Vagina (tissue), 2 donors: ENCODE measurements around the gene DDX27. TPM values are rescaled to one million over a fixed set of nuclear protein-coding genes. Genes with fewer than 3 reads are reported as not detected.
A peak's percentile ranks its signal among the peaks of the same experiment; 100 is the strongest.
"Not testable (repeated sequence)": the region's sequence is repeated elsewhere in the genome, so short reads cannot be mapped to it uniquely, and the experiment has no call there.

Source experiments
- DNase-seq, 2 donors: peaks; one replicate each; pipeline ENCODE4 v3.0.0-alpha.2; 2017; ENCODE audit errors: extremely low spot score in 2 of 2
- H3K27ac ChIP-seq: fragments of 200-600 bp; sonication (generic); one replicate; pipeline ENCODE4 v1.5.1; 2019
- H3K27me3 ChIP-seq: fragments of 200-600 bp; sonication (generic); one replicate; pipeline ENCODE4 v1.5.1; 2019
- H3K36me3 ChIP-seq, 2 donors: fragments of 200-600 bp; sonication (generic); one replicate each; pipeline ENCODE4 v1.5.1; 2017 to 2019
- H3K4me1 ChIP-seq: fragments of 200-600 bp; sonication (generic); one replicate; pipeline ENCODE4 v1.5.1; 2019
- H3K4me3 ChIP-seq, 2 donors: fragments of 200-600 bp; sonication (generic); 1 replicate in 1 of 2; 2 replicates in 1 of 2; pipeline ENCODE4 v1.5.1; 2016 to 2019
- H3K9me3 ChIP-seq: fragments of 200-600 bp; sonication (generic); one replicate; pipeline ENCODE4 v1.5.1; 2019
- POLR2A ChIP-seq, 2 donors: fragments of 450-650 bp; IDR thresholded peaks; one replicate each; pipeline ENCODE4 v1.6.1; 2017; ENCODE audit warnings: antibody characterized with exemption in 2 of 2, mild to moderate bottlenecking in 2 of 2, moderate library complexity in 2 of 2
- POLR2AphosphoS5 ChIP-seq, 2 donors: sonication (generic); formaldehyde crosslinking; IDR thresholded peaks; one replicate each; pipeline ENCODE4 v1.9.0; 2017; ENCODE audit warnings: antibody characterized with exemption in 2 of 2, mild to moderate bottlenecking in 2 of 2, low read depth in 1 of 2; ENCODE audit not compliant: insufficient read depth in 1 of 2
- intact Hi-C: fragments of 100-400 bp; cut with DNase I; formaldehyde crosslinking; loops from one replicate; pipeline ENCODE4 v1.15.1; 2023
- total RNA-seq: library from RNA; depleted of rRNA; stranded (reverse); fragments of >200 nt; gene quantifications from one replicate; pipeline ENCODE4 v1.2.3, GENCODE V29; 2016
- TF ChIP-seq, protein P1 (sequence below), 3 experiments: fragments of 450-650 bp in 2 of 3; fragments of 200-600 bp in 1 of 3; sonication (generic) in 1 of 3; IDR thresholded peaks; one replicate each; pipeline ENCODE4 v1.5.1; 2017 to 2019; ENCODE audit warnings: antibody characterized with exemption in 3 of 3, mild to moderate bottlenecking in 2 of 3, moderate library complexity in 2 of 3

The DDX27 gene
- total RNA-seq, 1 donor from 2014 or later, result 23.3 TPM

DNA sequence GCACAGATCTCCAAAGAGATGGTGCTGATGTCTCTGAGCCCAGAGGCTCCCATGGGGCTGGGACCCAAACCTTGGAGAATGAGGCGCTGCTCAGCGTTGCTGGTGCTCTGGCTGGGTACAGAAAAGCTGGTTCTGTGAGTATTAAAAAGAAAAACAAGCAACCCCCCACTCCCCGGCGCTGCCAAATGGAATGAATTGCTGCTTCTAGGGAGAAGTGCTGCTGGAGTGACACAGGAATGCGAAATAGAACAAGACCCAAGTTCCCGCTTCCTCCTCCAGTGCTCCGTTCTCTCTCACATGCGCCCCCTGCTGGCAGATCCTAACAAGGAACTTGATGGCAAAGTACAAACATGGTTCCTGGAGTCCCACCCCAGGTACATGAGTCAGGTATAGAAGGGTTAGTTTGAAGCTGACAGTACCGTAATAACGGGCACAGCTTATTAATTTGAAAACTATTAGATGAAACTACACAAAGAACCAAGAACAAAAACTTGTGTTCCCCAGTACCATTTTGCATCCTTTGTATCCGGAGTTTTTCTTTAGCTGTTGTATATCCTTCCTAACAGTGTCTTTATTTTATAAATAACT, 2.1 kb upstream of the DDX27 start:
- H3K9me3 ChIP-seq, result no peaks in the 10 kb centered on the region
- peaks cover 0 to 15% of the 10 kb centered on the region in 2 donors for H3K36me3 ChIP-seq
- H3K27ac ChIP-seq, result peak overlapping the region; percentile 17
- H3K27me3 ChIP-seq, result no peaks in the 10 kb centered on the region
- TF ChIP-seq POLR2A (IDR thresholded peaks at IDR 0.05) (no peak), POLR2AphosphoS5 (IDR thresholded peaks at IDR 0.05; ENCODE audit: insufficient read depth in 1 of 2, low read depth in 1 of 2) (peak in 1 of 2 donors; percentile 76)
- TF ChIP-seq, protein P1, sequence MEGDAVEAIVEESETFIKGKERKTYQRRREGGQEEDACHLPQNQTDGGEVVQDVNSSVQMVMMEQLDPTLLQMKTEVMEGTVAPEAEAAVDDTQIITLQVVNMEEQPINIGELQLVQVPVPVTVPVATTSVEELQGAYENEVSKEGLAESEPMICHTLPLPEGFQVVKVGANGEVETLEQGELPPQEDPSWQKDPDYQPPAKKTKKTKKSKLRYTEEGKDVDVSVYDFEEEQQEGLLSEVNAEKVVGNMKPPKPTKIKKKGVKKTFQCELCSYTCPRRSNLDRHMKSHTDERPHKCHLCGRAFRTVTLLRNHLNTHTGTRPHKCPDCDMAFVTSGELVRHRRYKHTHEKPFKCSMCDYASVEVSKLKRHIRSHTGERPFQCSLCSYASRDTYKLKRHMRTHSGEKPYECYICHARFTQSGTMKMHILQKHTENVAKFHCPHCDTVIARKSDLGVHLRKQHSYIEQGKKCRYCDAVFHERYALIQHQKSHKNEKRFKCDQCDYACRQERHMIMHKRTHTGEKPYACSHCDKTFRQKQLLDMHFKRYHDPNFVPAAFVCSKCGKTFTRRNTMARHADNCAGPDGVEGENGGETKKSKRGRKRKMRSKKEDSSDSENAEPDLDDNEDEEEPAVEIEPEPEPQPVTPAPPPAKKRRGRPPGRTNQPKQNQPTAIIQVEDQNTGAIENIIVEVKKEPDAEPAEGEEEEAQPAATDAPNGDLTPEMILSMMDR (IDR thresholded peaks at IDR 0.05), result peak; percentile 82 to 96 (median 85)
- H3K4me3 ChIP-seq, result no peak overlapping the region
- intact Hi-C loops, result loop anchor here (2.0 to 10.0 kb wide), 2 partner anchors 82 to 562 kb away; no protein-coding TSS in a partner anchor
- H3K4me1 ChIP-seq, result peaks cover 27% of the 10 kb centered on the region
- DNase-seq, result peak in 1 of 2 donors; percentile 91

DNA sequence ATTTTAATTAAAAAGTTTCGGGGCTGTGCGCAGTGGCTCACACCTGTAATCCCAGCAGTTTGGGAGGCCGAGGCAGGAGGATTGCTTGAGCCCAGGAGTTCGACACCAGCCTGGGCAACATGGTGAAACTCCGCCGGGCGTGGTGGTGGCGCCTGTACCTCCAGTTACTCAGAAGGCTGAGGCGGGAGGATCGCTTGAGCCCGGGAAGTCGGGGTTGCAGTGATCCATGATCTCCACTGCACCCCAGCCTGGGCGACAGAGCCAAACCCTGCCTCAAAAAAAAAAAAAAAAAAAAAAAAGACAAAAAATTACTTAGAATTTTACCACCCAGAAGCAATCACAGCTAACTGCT, 501 bp upstream of the DDX27 start:
- H3K9me3 ChIP-seq, DNase-seq, H3K27me3 ChIP-seq: not testable (repeated sequence)
- peak overlapping the region; percentile 76 to 78 for H3K4me3 ChIP-seq
- H3K4me1 ChIP-seq, result peaks cover 27% of the 10 kb centered on the region
- peak overlapping the region; percentile 82 for H3K27ac ChIP-seq
- intact Hi-C loops, result loop anchor here (10.0 kb wide), 1 partner anchor 564 kb away; no protein-coding TSS in a partner anchor
- peaks cover 0 to 31% of the 10 kb centered on the region in 2 donors for H3K36me3 ChIP-seq

DNA sequence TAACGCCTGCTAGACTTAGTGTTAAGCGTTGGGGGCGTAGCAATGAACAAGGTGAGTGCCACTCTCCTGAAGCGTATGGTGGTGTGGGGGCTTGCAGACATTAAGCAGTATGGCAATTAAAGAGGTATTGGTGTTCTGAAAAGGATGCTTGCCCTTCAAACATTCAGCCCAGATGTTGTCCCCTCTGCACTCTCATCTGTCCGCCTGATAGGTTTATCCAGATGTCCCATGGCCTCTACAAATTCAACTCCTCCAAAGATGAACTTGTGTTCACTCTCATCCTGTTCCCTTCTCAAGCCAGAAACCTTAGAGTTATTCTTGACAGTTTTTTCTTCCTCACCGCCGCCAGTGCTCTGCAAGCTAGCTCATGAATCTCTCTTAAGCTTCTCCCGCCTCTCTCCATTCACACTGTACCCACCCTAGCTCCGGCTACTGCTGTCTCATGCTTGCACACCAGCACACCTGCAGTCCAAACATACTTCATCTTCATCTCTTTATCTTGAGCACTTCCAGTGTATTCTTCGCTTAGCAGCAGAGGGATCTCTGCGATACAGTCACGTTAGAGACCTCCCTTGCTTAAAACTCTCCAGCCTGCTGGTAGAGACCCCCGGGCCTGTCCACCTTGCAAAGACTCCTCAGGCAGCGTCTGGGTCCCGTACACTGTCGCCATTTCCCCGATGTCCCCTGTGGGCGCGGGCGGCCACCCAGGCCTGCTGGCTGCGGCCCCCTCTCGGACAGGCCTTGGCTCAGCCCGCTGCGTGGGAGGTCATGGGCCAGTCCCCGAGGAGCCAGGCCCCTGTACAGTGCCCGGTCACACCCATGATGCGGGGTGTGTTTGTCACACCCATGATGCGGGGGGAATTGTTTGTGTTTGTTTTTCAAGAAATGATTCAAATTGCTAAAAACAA, 962 bp downstream of the DDX27 start:
- Histone ChIP-seq H3K27me3 (no peaks in the 10 kb centered on the region), H3K27ac (peak overlapping the region; percentile 82), H3K36me3 (peaks cover 0 to 45% of the 10 kb centered on the region in 2 donors), H3K9me3 (no peaks in the 10 kb centered on the region), H3K4me3 (peak overlapping the region; percentile 76 to 78), H3K4me1 (peaks cover 27% of the 10 kb centered on the region)
- intact Hi-C loops, result loop anchor here (10.0 kb wide), 1 partner anchor 565 kb away; no protein-coding TSS in a partner anchor
- TF ChIP-seq POLR2AphosphoS5 (IDR thresholded peaks at IDR 0.05; ENCODE audit: insufficient read depth in 1 of 2, low read depth in 1 of 2) (no peak), POLR2A (IDR thresholded peaks at IDR 0.05) (no peak)
- TF ChIP-seq, protein P1 (IDR thresholded peaks at IDR 0.05), result no peak
- DNase-seq, result no peak

DNA sequence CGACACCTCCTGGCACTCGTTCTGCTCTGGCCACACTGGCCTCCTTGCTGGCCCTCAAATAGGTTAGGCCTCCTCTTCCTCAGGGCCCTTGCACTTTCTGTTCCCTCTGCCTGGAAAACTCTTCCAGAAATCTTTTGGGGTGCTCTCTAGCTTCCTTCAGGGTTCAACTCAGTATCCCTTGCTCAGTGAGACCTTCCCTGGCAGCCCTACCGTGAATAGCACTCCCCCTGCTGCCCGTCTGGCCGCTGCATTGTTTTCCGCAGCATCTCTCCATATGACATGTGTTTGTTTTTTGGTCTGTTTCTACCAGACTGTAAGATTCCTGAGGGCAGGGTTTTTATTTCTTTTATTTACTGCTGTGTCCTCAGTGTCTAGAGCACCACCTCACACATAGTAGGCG, 6.7 kb downstream of the DDX27 start:
- Histone ChIP-seq H3K9me3 (no peaks in the 10 kb centered on the region), H3K36me3 (peaks cover 4 to 94% of the 10 kb centered on the region in 2 donors), H3K27me3 (no peaks in the 10 kb centered on the region), H3K4me3 (no peak overlapping the region), H3K27ac (no peak overlapping the region), H3K4me1 (peaks cover 5% of the 10 kb centered on the region)
- no peak for DNase-seq
- intact Hi-C loops, result no loop called here
- no peak for TF ChIP-seq POLR2AphosphoS5 (IDR thresholded peaks at IDR 0.05; ENCODE audit: insufficient read depth in 1 of 2, low read depth in 1 of 2)
- TF ChIP-seq, protein P1 (IDR thresholded peaks at IDR 0.05), result no peak
- no peak for TF ChIP-seq POLR2A (IDR thresholded peaks at IDR 0.05)

DNA sequence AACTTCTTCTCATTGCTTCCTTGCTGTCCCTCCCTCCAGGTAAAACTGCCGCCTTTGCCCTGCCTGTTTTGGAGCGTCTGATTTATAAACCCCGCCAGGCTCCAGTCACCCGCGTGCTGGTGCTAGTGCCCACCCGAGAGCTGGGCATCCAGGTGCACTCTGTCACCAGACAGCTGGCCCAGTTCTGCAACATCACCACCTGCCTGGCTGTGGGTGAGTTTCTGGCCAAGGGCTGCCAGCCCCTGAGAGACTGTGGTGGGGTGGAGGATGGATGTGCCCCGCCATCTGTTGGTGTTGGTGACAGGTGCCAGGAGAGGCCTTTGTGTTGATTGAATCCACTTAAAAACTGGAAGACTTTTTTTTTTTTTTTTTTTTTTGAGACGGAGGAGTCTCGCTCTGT, 9.5 kb downstream of the DDX27 start:
- intact Hi-C loops, result no loop called here

More for the DNA sequence above, 9.5 kb downstream of the DDX27 start:
- Histone ChIP-seq H3K9me3 (no peaks in the 10 kb centered on the region), H3K4me1 (no peaks in the 10 kb centered on the region), H3K27ac (no peak overlapping the region), H3K27me3 (no peaks in the 10 kb centered on the region), H3K36me3 (peaks cover 4 to 90% of the 10 kb centered on the region in 2 donors), H3K4me3 (no peak overlapping the region)
- DNase-seq, result no peak
- no peak for TF ChIP-seq POLR2A (IDR thresholded peaks at IDR 0.05)
- TF ChIP-seq POLR2AphosphoS5 (IDR thresholded peaks at IDR 0.05; ENCODE audit: insufficient read depth in 1 of 2, low read depth in 1 of 2), result no peak
- TF ChIP-seq, protein P1 (IDR thresholded peaks at IDR 0.05), result no peak
